Measurements from ENCODE around the gene GAB1. TPM values are rescaled to one million over a fixed set of nuclear protein-coding genes. Genes with fewer than 3 reads are reported as not detected.

GAB1 gene
- total RNA-seq, 2 donors from 2014 or later, result 3.2 TPM; not detected in 1

GRCh38 chr4:143411527-143412419, 75.1 kb downstream of the GAB1 start:
- Mint-ChIP-seq H3K36me3 (no peaks in the 10 kb centered on the region), H3K27ac (no peak overlapping the region), H3K9me3 (no peaks in the 10 kb centered on the region)
- no peak for ATAC-seq
- DNase-seq (ENCODE audit: low spot score in 2 of 2), result no peak

DNA sequence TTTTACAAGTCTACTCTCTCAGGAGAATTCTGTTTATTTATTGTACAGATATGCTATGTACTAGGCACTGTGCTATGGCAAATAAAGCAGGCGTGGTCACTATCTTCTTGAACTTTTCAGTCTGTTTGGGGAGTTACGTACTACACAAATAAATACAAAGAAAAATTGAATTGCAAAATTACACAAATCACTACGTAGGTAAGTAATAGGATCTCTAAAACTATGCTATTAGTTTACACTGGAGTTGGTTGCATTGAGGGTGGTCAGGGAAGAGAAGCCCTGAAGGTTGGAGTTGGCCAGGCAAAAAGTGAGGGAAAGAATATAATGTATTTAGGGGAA, 75.7 kb downstream of the GAB1 start:
- no peaks in the 10 kb centered on the region for H3K9me3 Mint-ChIP-seq
- DNase-seq (ENCODE audit: low spot score in 2 of 2) (no peak), ATAC-seq (no peak)
- H3K36me3 Mint-ChIP-seq, result no peaks in the 10 kb centered on the region
- H3K27ac Mint-ChIP-seq, result no peak overlapping the region

DNA sequence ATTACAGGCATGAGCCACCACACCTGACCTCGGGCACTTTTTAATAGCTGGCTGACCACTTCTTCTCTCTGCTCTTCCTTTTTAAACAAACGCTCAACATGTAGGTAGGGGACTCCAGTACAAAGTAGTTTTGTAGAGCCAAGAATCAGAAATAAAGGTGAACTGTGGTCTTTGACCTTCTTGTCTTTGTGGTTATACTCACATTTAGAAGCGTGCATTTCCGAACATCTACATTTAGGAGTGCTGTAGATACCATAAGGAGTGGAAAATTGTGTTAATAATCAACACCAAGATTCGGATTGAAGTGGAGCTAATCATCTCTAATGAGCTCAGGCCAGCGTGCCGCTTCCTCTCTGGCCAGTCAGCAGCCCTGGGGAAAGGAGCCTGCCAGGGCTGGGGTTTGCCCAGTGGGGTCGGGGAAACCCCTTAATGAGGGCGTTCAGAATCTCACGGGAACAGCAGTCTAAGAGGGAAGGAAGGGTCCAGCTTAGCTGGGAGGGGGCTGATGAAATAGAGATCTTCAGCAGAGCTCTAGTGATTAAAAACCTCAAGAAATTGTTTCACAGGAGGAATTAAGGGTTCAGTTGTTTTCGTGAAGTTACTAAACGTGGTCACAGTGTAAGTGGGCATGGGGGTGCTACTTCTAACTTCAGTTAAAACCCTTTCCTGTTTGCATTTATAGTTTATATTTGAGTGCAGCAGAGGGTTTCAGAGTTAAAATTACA, 81.2 kb downstream of the GAB1 start:
- no peak for ATAC-seq

DNA sequence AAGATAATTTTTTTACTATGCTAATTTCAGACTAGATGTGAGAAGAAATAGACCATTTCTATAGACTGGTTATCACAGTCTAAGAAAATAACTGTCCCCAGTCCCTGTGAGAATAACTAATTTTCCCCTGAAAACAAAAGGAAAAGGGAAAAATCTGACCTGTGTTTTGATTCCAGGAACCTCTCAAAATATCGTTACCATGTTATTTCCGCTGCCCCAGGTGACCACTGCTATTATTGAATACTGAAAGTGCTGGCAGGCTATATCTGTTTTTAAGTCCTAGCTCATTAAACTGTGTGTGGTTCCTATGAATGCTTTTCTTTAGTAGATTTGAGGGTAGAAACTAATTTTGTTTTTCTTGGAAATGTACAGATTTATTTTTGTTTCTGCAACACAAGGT, 83.6 kb downstream of the GAB1 start:
- ATAC-seq, result no peak
- H3K27ac Mint-ChIP-seq, result no peak overlapping the region

More for the DNA sequence above, 81.2 kb downstream of the GAB1 start:
- DNase-seq (ENCODE audit: low spot score in 2 of 2), result no peak
- H3K9me3 Mint-ChIP-seq, result no peaks in the 10 kb centered on the region
- H3K27ac Mint-ChIP-seq, result no peak overlapping the region
- no peaks in the 10 kb centered on the region for H3K36me3 Mint-ChIP-seq

GRCh38 chr4:143421609-143422008, 84.9 kb downstream of the GAB1 start:
- no peaks in the 10 kb centered on the region for H3K9me3 Mint-ChIP-seq
- H3K36me3 Mint-ChIP-seq, result no peaks in the 10 kb centered on the region
- ATAC-seq (no peak), DNase-seq (ENCODE audit: low spot score in 2 of 2) (no peak)
- H3K27ac Mint-ChIP-seq, result no peak overlapping the region

More for the DNA sequence above, 83.6 kb downstream of the GAB1 start:
- H3K36me3 Mint-ChIP-seq, result no peaks in the 10 kb centered on the region
- no peaks in the 10 kb centered on the region for H3K9me3 Mint-ChIP-seq
- DNase-seq (ENCODE audit: low spot score in 2 of 2), result no peak

DNA sequence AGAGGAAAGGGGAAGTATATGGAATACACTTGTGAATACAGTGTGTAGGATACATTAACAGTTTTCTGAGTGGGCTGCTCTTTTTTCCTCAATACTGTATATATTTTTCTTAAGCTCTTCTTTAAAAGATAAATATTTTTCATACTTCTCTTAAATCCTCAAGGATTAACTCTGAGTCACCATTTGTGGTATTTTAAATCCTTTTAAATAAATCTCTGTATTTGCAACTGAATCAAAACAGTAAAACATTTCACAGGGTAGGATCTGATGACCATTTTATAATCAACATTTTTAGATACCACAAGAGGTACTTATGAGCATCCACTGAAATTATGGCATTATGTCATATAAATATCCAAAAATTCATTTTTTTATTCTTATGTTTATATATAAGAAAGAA, 87.6 kb downstream of the GAB1 start:
- Mint-ChIP-seq H3K9me3 (no peaks in the 10 kb centered on the region), H3K27ac (no peak overlapping the region), H3K36me3 (no peaks in the 10 kb centered on the region)
- no peak for ATAC-seq
- no peak for DNase-seq (ENCODE audit: low spot score in 2 of 2)

DNA sequence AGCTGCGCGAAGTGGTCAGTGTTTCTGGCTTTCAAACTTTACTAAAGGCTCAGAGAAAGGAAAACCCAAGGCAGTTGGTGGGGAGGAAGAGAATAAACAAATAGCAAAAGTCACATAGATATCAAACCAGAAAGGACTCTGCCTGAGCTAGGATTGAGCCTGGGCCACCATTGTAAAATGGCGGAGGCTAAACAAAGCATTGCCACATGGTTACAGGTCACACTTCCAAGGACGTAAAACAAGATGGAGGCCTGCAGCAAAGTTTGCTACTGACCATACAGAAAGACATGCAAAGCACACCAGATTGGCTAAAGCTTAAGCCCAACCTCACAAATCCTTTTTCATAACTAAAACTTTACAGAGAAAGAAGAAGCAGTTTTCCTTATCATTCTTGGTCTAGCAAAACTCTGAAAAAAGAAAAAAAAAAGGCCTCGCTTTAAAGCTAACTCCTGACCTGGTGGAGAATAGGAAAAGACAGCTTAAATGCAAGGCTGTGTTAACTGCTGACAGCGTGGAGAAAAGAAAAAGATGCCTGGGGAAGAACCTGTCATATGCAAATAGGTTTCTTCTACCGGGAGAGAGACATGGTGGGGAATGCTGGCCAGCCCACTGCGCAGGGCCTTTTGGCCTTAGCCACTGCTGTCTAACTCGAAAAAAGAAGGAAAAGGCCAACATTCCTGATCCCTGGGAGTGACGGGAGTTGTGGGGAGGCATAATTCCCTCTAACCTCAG, 95.0 kb downstream of the GAB1 start:
- no peak for DNase-seq (ENCODE audit: low spot score in 2 of 2)
- no peak overlapping the region for H3K27ac Mint-ChIP-seq
- H3K9me3 Mint-ChIP-seq, result peaks cover 0 to 4% of the 10 kb centered on the region in 2 donors
- ATAC-seq, result no peak
- H3K36me3 Mint-ChIP-seq, result peaks cover 0 to 13% of the 10 kb centered on the region in 2 donors

- peaks cover 0 to 4% of the 10 kb centered on the region in 2 donors for H3K9me3 Mint-ChIP-seq
- H3K36me3 Mint-ChIP-seq, result peaks cover 0 to 13% of the 10 kb centered on the region in 2 donors
- H3K27ac Mint-ChIP-seq, result no peak overlapping the region
- DNase-seq (ENCODE audit: low spot score in 2 of 2), result no peak
- ATAC-seq, result no peak
Measured at GRCh38 chr4:143432258-143432591, 95.5 kb downstream of the GAB1 start.

DNA sequence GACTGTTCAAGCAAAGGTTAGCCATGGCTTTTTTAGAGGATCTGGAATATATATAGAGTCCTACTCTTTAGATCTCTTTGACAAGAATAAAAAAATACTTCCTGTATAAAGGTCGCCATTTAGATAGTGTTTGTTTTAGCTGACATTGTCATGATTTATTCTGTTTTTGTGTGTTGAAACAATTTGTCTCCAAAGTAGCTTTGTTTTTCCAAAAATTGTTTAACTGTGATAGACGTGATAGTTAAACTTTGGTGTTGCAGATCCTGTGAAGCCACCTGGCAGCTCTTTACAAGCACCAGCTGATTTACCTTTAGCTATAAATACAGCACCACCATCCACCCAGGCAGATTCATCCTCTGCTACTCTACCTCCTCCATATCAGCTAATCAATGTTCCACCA, 96.6 kb downstream of the GAB1 start:
- Mint-ChIP-seq H3K36me3 (peaks cover 0 to 13% of the 10 kb centered on the region in 2 donors), H3K27ac (no peak overlapping the region), H3K9me3 (peaks cover 0 to 4% of the 10 kb centered on the region in 2 donors)
- DNase-seq (ENCODE audit: low spot score in 2 of 2) (no peak), ATAC-seq (no peak)

GRCh38 chr4:143435955-143436354, 99.3 kb downstream of the GAB1 start:
- DNase-seq (ENCODE audit: low spot score in 2 of 2) (no peak), ATAC-seq (no peak)
- Mint-ChIP-seq H3K27ac (no peak overlapping the region), H3K9me3 (peaks cover 0 to 1% of the 10 kb centered on the region in 2 donors), H3K36me3 (peaks cover 0 to 10% of the 10 kb centered on the region in 2 donors)

GRCh38 chr4:143437476-143437875, 100.8 kb downstream of the GAB1 start:
- Mint-ChIP-seq H3K27ac (no peak overlapping the region), H3K36me3 (no peaks in the 10 kb centered on the region), H3K9me3 (no peaks in the 10 kb centered on the region)
- DNase-seq (ENCODE audit: low spot score in 2 of 2) (no peak), ATAC-seq (no peak)

DNA sequence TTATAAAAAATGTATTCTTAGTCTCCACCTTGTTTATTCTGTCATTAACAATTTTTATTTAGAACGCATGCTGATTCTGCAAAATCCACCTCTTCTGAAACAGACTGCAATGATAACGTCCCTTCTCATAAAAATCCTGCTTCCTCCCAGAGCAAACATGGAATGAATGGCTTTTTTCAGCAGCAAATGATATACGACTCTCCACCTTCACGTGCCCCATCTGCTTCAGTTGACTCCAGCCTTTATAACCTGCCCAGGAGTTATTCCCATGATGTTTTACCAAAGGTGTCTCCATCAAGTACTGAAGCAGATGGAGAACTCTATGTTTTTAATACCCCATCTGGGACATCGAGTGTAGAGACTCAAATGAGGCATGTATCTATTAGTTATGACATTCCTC, 101.3 kb downstream of the GAB1 start:
- Mint-ChIP-seq H3K9me3 (no peaks in the 10 kb centered on the region), H3K36me3 (no peaks in the 10 kb centered on the region)

DNA sequence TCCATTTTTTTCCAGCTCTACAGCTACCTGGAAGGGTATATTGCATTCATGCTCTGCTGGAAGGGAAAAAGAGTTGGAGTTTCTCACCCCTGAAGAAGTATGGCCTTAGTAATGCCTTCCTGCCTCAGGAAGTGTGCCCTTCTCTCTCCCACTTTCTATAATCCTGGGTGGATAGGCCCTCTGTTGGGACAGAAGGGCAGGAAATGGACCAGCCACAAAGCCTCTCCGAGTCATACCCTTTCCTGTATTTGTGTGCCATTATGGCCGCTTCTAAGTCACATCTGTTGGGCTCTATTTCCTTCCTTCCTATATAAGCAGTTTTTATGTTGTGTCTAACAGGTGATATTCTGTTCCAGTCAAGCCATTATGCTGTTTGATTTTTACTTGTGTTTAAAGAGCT, 102.0 kb downstream of the GAB1 start:
- no peak for ATAC-seq
- H3K9me3 Mint-ChIP-seq, result no peaks in the 10 kb centered on the region
- DNase-seq (ENCODE audit: low spot score in 2 of 2), result no peak
- H3K36me3 Mint-ChIP-seq, result no peaks in the 10 kb centered on the region
- H3K27ac Mint-ChIP-seq, result no peak overlapping the region

More for the DNA sequence above, 101.3 kb downstream of the GAB1 start:
- no peak overlapping the region for H3K27ac Mint-ChIP-seq
- ATAC-seq (no peak), DNase-seq (ENCODE audit: low spot score in 2 of 2) (no peak)

DNA sequence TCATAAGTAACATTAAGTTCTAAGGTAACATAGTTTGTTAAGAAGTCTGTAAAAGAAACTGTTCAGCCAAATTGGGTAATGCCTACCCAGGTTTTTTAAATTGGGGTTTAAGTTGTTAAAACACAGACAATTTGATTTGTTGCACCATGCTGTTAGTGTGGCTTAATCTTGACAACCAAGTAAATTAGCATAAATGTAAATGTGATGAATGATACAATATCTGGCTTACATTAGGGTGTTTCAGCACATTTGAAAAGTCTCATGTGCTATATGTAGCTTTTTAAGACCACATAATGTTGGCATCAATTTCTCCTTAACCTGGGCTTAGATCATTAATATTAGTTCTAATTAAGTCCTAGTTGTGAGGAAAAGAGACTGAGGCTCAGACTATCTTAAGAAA, 104.4 kb downstream of the GAB1 start:
- H3K9me3 Mint-ChIP-seq, result no peaks in the 10 kb centered on the region
- DNase-seq (ENCODE audit: low spot score in 2 of 2), result no peak
- no peak overlapping the region for H3K27ac Mint-ChIP-seq
- H3K36me3 Mint-ChIP-seq, result no peaks in the 10 kb centered on the region
- ATAC-seq, result no peak

DNA sequence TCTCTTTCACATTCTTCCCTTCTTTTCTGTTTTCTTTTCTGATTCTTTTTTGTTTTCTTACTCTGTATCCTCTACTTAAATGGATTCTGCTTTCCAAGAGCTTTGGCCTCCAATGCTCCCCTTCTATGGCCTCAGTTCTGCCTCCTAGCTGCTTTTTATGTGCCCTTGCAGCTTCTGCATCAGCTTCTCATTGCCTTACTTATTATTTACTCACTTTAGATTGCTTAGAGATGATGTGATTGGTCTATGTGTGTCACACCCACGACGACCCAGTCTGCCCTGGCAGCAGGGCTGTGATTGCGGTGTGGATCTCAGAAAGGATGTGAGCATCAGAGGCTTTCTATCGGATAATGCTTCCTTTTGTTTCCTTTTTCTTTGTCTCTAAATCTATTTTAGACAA, 105.0 kb downstream of the GAB1 start:
- no peaks in the 10 kb centered on the region for H3K36me3 Mint-ChIP-seq
- no peak overlapping the region for H3K27ac Mint-ChIP-seq
- H3K9me3 Mint-ChIP-seq, result no peaks in the 10 kb centered on the region
- DNase-seq (ENCODE audit: low spot score in 2 of 2) (no peak), ATAC-seq (no peak)

GRCh38 chr4:143443728-143444127, 107.1 kb downstream of the GAB1 start:
- Mint-ChIP-seq H3K27ac (no peak overlapping the region), H3K9me3 (no peaks in the 10 kb centered on the region), H3K36me3 (no peaks in the 10 kb centered on the region)
- DNase-seq (ENCODE audit: low spot score in 2 of 2) (no peak), ATAC-seq (no peak)

- Mint-ChIP-seq H3K9me3 (no peaks in the 10 kb centered on the region), H3K27ac (no peak overlapping the region), H3K36me3 (no peaks in the 10 kb centered on the region)
- ATAC-seq (no peak), DNase-seq (ENCODE audit: low spot score in 2 of 2) (no peak)
Measured at GRCh38 chr4:143451186-143451585, 114.5 kb downstream of the GAB1 start.

Data from activated naive CD4-positive, alpha-beta T cell treated with anti-CD3 and anti-CD28 coated beads, Interleukin-2, amount 50 U/mL, for 72 hours (primary cell).